NCI-H187 treated with DMSO at 0.1 percent for 48 hours (cell line): ENCODE measurements around the gene PGM1.
"Not testable (repeated sequence)": the region's sequence is repeated elsewhere in the genome, so short reads cannot be mapped to it uniquely, and the experiment has no call there.

ENCODE experiments used
- DNase-seq: peaks from one replicate; lab custom pipeline; 2025; lab: John Stamatoyannopoulos, UW

PGM1 gene

DNA sequence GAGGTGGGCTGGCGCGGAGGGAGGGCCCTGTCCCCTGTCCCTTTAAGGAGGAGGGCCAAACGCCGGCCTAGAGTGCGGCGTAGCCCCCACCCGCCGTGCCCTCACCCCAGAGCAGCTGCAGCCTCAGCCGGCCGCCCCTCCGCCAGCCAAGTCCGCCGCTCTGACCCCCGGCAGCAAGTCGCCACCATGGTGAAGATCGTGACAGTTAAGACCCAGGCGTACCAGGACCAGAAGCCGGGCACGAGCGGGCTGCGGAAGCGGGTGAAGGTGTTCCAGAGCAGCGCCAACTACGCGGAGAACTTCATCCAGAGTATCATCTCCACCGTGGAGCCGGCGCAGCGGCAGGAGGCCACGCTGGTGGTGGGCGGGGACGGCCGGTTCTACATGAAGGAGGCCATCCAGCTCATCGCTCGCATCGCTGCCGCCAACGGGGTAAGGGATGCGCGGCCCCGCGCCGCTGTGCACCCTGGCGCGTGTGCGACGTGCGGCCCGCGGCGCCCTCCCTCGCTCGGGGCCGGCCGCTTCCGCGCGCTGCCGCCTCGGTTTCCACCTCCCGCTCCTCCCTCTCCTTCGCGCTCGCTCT, at the start of gene PGM1:
Gene PGM1, plus strand, starts transcription at position 109 of the 583 bp plus-strand sequence. Its CDS starts 78 bp downstream, at position 187.
- DNase-seq = no peak

DNA sequence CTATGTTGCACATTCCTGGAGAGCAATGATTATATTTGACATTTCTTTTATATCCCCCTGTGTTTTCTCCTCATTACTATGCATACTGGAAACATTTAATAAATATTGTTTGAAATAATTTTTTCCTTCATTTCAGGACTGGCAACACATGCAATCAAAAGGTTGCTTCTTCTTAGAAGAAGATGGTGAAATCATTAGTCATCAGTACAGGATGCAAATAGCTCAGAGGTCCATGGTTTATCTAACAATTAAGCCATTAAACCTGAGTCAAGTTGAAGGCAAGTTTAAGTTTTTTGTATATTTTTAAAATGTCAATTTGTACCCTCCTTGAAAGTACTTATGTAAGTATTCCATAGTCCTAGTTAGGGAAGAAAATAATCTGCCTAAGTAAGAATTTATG, 47.4 kb upstream of the PGM1 start:
- DNase-seq = no peak

DNA sequence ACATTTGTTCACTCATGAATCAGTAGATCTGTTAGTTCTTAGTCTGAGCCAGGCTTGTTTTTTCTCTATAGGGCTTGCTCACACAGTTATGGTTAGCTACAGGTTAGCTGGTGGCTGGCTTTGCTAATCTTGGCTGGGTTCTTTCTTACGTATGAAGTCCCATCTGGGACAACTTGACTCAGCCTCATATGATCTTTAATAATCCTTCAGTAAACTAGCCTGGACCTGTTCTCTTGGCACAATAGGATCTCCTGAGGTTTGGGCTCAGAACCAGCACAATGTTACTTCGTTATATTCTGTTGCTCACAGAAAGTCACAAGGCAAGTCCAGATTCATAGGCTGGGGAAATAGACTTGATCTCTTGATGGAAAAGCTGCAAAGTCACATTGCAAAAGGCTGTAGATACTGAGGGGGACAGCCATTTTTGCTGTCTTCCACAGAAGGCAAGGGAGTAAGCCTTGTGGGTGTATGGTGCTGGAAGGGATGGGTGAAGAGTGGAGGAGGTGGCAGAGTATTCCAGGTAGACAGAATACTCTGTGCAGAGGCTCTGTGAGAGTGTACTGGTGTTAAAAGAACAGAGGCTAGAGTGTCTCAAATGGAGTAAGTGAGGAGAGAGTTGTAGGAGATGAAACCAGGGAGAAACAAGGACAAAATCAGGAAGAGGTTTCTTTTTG, 45.5 kb upstream of the PGM1 start:
- no peak for DNase-seq

DNA sequence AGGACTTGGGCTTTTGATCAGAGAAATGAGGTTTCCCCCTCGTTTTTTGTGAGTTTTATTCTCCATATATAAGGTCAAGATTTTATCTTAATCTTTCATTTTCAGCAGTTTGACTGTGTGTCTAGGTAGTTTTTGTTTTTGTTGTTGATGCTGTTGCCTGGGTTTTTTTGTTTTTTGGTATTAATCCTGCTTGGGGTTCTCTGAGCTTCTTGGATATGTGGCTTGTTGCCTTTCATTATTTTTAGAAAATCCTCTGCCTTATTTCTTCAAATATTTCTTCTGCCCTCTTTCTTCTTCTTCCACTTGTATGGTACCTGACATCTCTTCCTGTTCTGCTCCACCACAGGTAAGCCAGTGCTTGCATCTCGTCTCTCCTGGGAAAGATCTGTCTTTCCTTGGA, 44.9 kb upstream of the PGM1 start:
- no peak for DNase-seq

DNA sequence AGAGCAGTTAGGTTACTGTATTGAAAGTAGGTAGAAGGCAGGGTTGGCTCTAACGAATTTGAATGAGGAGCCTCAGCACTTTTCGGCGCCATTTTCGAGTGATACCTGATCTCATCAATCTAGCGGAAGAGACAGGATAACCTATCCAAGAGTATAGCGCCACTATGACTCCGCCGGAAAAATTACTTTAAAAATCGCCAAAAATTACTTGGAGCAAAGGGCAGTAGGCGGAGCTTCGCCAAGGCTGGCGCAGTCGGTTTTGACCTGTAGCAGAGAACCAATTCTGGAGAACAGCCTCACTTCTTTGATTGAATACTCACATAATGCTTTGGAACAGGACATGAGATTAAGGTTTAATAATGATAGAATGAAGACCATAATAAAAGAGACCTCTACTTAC, 44.3 kb upstream of the PGM1 start:
- DNase-seq = no peak

DNA sequence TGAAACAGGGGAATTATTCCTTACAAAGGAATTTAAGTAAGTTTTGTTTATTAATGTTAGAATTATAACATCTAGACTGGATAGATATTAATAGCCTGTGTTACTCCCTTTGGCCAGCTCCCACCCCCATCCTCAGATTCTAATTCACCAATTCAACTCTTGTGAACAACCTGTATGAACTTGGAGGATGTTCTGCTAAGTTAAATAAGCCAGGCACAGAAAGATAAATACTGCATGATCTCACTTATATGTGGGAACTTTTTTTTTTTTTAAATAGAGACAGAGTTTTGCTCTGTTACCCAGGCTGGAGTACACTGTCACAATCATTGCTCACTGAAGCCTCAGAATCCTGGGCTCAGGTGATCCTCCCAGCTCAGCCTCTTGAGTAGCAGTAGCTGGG, 37.7 kb upstream of the PGM1 start:
- no peak for DNase-seq

DNA sequence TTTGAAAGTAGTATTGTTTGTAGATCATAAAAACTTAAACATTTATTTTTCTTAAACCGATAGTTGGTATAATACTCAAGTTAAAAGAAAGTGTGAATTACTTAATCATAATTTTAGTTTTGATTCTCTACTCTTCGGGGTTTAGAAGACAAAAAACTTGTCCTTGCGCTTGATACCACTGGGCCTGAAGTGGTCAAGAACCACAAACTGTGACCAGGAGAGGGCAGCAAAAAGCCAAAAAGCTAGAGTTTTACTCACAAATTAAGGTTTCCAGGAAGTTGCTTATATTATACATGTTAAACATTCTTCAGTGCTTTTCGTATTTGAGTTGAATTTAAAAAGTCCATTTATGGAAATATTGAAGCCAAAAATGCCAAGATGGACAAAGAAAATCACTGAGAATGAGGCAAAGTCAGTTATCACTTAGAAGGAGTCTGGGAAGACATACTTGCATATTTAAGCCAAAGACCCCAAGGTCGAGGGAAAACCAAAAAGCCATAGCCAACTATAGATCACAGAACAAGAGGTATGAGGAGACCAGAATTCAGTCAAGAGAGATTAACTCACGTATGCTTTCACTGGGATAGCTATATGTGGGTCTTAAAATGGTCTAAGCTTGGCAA, 35.7 kb upstream of the PGM1 start:
- DNase-seq = no peak

DNA sequence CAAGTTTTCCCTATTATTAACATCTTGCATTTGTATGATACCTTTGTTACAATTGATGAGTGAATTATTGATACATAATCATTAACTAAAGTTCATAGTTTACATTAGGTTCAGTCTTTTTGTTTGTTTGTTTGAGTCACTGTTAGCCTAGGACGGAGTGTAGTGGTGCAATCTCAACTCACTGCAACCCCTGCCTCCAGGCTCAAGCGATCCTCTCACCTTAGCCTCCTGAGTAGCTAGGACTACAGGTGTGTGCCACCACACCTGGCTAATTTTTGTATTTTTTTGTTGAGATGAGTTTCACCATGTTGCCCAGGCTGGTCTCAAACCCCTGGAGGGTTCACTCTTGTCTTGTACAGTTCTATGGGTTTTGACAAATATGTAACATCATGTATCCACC, 33.9 kb upstream of the PGM1 start:
- no peak for DNase-seq

DNA sequence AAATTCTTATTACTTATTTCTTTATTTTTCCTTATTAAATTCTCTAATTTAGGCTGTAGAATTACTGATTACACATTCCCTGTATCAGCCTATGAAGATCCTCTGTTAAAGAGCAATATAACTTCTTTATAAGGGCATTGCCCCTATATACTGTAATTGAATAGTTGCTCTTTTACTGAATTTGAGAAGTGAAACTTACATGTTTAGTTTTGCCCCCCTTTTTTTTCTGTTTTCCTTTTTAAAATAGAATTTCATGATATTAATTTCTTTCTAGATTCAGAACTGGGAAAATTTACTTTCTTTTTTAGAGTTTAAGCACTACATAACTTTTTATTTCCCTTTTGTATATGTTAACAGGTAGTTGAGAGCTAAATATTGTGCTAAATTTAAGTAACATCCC, 29.5 kb upstream of the PGM1 start:
- no peak for DNase-seq

DNA sequence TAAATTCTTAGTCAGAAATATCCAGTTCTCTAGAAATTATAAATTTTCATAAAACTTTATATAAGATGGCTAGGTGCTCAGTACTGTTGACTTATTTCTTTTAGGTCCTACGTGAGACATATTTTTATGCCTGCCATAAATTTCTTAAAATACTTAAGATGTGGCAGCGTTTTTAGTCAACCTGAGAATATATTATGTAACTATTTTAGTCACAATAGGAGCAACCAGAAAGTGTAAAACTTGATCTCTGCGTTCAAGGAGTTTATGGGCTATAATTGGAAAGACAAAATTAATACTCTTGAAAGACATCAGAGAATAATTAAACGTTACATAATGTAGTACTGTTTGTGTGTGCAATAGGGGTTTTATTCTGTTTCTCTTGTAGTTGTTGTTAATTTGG, 24.1 kb upstream of the PGM1 start:
- DNase-seq = no peak

DNA sequence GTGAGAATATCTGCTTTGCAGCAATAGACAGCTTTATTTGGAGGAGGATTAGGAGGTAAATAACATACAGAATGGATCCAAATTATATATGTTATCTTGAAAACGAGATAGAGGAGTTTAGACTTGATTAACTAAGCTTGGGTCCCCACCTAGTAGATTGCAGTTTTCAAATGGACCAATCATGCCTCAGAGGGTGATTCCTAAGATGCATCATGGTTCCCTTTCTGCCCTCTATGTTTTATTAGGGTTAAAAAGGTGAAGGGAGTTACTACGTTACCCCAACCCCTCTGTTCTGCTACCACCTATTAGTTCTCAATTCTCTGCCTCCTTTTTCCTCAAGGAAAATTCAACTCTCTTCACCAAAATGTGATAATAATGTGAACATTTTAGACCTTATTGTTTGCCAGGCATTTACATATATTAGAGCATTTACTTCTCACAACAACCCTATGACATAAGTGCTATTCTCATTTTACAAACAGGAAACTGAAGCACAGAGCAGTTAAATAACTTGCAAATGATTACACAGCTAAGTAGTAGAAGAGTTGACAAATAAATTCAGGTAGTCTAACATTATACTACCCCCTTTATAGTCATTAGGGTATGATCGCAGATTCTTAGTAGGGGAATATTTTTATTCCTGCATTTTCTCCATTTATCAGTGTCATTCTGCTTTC, 23.4 kb upstream of the PGM1 start:
- no peak for DNase-seq

DNA sequence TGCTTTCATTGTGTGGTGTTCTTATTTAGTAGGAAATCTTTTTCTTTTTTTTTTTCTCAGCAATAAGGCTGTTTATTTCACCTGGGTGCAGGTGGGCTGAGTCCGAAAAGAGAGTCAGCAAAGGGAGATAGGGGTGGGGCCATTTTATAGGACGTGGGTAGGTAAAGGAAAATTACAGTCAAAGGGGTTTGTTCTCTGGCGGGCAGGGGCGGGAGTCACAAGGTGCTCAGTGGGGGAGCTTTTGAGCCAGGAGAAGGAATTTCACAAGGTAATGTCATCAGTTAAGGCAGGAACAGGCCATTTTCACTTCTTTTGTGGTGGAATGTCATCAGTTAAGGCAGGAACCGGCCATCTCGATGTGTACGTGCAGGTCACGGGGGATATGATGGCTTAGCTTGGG, 20.5 kb upstream of the PGM1 start:
- not testable (repeated sequence) for DNase-seq

DNA sequence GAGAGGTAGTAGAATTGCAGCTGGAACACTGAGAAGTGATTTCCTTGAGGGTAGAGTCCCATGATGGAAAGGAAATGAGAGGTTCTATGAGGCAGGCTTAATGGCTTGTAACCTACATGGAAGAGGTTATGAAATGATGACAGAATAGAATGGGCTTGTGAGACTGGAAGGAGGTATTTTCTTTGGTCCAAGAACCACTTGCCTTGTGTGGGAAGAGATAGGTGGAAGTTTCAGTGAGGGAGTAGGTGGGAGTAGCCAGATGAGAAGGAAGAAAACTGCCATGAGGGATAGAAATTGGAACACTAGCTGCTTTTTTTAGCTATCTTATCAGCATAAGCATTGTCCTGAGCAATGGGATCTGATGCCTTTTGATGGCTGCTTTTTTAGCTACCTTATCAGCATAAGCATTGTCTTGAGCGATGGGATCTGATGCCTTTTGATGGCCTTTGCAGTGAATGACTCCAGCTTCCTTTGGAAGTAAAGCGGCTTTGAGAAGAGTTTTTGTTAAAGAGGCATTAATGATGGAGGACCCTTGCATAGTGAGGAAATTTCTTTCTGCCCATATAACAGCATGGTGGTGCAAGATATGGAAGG, 18.9 kb upstream of the PGM1 start:
- not testable (repeated sequence) for DNase-seq

DNA sequence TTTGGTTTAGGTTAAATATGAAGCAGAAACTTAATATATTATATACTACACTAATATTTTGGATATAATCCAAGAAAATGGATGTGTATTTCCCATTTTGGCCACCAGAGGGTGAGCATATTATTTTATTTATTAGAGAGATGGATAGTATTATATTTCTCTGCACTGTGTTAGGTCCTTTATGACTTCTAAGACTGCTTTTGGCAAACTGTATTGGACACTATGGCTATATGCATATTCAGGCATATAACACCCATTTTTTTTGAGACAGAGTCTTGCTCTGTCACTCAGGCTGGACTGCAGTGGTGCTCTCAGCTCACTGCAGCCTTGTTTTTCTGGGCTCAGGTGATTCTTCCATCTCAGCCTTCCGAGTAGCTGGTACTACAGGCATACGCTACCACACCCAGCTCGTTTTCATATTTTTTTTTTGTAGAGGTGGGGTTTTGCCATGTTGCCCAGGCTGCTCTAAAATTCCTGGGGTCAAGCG, 17.8 kb upstream of the PGM1 start:
- no peak for DNase-seq

DNA sequence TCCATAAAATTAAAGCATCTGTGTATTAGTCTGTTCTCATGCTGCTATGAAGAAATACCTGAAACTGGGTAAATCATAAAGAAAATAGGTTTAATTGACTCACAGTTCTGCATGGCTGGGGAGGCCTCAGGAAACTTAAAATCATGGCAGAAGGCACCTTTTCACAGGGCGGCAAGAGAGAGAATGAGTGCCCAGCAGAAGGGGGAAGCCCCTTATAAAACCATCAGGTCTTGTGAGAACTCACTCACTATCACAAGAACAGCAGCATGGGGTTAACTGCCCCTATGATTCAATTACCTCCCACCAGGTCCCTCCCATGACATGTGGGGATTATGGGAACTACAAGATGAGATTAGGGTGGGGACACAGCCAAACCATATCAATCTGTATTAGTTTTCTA, 6.9 kb upstream of the PGM1 start:
- not testable (repeated sequence) for DNase-seq

DNA sequence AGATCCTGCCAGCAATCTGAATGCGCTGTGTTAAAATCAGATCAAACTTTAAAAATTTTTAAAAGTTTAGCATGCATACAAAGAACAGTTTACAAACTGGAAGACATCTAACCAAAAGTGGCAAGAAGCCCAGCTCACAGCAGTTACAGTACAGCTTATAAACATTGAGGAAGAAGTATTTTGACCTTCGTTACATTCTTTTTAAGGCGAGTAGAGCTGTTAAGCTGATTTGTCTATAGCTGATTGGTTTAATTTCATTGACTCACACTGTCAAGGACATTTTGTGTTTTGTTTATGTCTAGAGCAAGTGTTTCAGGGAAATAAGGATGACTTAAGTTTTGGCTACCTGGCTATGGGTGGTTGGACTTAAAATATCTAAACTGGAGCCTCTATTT, 3.0 kb upstream of the PGM1 start:
- DNase-seq = no peak

DNA sequence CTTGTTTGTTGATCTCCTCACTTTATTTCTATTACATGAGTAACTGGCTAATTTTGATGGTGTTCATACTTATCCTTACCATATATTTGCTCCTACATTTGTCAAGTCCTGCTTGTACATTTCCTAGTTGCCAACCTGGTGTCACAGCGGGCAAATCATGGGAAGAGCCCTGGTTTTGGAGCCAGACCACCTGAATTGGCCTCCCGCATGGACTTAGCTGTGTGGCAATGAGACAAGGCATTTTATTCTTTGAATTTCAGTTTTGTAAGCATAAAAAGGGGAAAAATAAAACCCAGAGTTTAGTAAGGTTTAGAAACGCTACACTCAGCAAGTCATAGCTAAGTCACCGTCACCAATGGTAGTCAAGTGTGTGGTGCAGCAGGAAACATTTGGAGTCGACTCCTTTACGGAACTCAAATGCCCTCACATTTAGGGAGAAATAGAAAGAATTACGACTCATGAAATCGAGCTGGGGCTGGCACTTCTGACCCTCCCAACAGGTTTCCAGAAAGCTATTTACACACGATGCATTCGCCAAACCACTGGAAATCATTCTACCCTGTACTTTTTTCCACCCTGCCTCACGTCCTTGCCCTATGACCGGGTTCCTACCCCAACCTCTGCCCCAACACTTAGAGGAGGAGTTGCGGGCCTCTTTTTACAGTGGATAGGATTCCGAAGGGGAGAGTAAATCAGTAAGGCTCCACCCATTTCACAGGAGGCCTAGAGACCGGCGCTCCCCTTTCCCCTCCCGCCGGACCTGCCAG, 492 bp upstream of the PGM1 start:
- DNase-seq = no peak

DNA sequence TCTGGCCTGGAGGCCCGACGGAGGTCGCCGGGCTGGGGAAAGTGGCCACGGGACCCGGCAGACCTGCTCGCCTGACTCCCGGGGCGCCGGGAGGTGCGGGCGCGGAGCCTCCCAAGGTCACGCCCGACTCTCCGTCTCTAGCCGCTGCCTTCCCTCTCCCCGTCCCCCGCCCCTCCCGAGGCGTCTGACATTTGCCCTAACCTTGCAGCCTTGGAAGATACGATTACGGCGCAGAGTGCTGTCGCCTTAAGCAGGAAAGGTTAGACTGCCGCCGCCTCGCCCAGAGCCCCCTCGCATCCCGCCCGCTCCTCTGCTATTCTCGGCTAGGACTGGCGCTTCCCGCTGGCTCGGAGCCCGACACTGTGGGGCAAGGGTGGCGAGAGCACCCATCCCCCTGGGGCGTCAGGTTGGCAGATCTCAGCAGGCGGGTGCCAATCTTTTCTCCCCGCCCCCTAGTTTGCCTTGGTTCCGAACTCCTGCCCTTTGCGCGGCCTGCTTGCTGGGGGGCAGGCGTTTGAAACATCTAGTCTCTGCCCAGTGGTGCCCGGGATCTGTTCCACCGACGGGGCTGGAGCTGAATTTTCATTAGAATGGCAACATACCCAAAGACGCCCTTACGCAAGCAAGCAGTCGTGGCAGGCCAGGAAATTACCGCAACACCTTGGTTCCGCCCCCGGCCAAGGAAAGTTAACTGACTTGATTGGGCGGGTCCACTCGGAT, 835 bp downstream of the PGM1 start:
- DNase-seq = no peak

DNA sequence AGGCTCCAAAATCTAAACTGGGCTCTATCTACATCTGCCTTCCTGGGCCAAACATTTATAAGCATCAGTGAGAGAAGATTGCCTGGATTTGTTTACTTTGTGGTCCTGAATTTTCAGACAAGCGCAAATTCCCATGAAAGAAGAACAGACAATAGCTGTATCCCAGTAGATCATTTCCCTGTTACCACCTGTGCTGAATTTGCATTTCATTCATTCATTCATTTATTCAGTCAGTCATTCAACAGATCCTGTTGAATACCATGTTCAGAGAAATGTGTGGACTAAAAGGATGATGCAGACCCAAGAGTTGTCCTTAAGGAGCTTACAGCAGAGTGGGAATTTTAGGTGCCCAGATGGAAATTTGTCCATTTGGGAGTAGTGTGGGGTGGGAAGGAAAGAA, 2.2 kb downstream of the PGM1 start:
- DNase-seq = no peak

DNA sequence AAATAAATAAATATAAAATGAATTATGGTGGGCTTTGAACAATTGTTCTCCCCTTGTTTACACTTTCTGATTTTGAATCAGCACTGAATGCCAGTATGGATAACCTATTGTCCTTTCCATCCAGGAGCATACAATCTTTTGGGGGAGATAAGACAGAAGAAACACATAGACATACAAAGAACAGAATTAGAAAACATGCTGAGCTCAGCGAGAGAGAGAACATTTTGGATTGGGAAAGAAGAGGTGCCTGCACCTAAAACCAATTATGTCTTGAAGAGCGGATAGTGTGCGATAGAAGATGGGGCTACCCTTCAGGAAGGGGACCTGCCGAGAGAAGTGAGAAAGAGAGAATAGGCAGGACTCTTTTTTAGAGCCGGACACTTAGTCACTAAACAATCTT, 6.6 kb downstream of the PGM1 start:
- DNase-seq = no peak

DNA sequence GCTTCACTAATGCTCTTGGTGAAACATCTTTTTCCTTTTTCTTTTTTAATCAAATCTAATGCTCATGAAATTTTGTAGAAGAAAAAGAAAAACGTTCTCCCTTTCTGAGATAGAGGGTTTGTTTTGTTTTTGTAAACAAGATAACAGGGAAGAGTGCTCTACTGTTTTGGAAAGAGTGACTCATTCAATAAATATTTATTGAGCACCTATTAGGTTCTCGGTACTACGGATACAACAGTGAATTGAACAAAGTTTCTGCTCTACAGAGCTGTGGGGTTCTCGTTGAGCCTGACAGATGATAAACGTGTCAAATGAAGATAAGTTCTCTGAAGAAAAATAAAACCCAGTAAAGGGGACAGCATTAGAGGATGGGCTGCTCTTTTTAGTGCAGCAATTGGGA, 7.0 kb downstream of the PGM1 start:
- no peak for DNase-seq
